Measurements from ENCODE around the gene TMEM37.

TMEM37 gene

DNA sequence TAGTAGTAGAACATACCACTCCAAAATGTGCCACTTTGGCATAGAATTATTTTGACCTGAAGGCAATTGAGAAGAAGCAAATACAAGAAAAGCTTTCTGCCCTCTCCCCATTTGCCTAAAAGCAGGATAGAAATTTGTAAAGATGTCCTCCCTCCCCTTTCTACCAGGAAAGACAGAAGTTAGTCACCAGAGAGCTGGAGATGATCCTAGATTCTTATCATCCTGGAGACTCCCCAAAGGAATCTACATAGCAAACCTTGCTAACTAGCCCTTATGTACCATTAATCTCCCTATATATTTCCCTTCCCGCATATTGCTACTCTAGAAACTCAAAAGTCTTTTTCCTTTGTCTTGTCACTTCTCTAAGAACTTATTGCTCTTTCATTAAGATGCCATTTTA is 12.6 kb upstream of the TMEM37 start:
- DNase-seq, result no peak

DNA sequence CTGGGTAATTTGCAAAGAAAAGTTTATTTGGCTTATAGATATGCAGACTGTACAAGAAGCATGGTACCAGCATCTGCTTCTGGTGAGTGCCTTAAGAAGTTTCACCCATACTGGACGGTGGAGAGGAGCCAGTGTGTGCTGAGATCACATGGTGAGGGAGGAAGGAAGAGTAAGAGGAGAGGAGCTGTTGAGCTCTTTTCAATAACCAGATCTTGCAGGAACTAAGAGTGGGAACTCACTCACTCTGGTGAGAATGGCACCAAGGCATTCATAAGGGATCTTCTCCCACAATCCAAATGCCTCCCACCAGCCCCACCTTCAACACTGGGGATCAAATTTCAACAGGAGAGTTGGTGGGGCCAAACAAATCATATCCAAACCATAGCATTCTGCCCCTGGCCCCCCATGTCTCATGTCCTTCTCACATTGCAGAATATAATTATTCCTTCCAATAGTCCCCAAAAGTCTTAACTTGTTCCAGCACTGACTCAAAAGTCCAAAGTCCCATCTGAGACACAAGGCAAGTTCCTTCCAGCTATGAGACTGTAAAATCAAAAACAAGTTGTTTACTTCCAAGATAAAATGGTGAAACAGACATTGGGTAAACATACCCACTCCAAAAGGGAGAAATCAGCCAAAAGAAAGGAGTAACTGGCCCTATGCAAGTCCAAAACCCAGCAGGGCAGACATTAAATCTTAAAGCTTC is 11.7 kb upstream of the TMEM37 start:
- DNase-seq, result no peak

DNA sequence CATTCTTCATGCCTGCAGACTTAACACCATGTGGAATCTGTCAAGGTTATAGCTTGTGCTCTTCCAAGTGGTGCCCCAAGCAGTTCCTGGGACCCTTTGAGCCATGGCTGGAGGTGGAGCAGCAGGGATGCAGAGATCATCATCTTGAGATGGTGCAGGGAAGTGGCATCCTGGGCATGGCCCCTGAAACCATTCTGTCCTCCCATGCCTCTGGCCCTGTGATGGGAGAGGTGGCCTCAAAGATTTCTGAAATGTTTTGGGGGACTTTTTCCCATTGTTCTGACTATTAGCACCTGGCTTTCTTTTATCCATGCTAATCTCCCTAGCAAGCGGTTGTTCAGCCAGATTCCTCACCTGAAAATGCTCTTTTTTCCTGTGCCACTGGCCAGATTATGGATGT is 10.3 kb upstream of the TMEM37 start:
- no peak for DNase-seq

DNA sequence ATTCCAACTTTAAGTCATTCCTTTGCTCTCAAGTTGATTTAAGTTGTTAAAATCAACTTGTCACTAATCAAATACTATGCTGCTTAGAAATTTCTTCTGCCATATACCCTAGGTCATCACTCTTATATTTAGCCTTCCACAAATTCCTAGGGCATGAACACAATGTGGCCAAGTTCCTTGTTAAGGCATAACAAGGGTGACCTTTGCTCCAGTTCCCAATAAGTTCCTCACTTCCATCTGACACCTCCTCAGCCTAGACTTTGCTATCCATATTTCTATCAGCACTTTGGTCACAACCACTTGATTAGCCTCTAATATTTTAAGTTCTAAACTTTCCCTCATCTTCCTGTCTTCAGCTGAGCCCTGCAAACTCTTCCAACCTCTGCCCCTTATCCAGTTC is 9.9 kb upstream of the TMEM37 start:
- DNase-seq, result no peak

DNA sequence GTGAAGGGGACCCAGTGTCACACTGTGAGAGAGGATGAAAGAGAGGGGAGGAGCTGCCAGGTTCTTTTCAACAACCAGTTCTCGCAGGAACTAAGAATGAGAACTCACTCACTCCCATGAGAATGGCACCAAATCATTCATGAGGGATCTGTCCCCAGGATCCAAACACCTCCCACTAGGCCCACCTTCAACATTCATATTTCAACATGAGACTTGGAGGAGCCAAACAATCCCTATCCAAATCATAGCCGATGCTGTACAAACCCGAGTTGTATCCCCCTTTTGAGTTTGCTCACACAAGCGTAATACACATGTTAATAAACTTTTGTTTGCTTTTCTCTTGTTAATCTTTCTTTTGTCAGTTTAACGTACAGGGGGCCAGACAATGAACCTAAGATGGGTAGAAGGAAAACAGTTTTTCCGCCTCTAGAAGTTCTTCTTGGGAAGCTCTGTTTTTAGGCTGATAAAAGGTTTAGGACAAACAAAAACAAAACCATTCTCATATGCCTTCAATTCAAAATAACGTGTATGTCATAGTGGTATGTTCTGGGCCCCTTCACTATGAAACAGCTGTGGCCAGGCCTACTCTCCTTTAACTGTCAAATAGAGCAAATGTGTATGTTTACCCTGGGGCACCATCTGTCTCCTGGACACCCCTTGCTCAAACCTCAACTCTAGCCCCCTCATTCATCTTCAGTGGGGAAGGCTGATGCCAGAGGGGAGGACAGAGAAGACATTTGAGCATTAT is 9.1 kb upstream of the TMEM37 start:
- no peak for DNase-seq

DNA sequence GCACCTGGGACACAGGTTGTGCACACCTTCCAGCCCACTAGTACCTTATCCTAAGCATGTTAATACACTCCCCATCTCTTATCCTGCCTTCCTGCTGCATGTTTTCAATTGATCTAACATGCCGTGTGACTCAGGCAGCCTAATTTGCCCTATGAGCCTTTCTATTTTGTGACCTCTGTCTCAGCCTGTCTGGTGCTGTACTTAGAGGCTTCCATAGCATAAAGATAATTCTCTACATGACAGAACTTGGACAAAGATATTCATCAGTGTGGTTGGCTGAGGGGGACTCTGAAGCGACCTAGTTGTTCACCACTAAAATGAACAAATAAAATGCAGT is 8.6 kb upstream of the TMEM37 start:
- DNase-seq, result no peak

DNA sequence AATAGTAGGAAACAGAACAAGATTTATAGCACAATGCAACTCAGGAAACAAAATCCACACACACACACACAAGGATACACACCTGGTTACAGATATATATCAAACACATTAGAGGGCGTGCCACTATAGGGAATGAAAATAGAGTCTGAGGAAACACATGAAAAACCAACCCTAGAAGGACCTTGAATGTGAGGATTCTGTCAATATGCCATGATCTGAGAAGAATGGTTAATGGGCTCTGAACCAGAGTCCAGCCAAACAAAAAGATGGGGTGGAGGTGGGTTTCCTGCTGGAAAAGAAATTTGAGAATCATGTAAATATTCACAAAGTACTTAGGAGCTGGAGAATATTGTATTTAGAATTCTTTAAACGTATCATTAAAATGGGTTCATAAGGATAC is 7.8 kb upstream of the TMEM37 start:
- DNase-seq, result no peak

DNA sequence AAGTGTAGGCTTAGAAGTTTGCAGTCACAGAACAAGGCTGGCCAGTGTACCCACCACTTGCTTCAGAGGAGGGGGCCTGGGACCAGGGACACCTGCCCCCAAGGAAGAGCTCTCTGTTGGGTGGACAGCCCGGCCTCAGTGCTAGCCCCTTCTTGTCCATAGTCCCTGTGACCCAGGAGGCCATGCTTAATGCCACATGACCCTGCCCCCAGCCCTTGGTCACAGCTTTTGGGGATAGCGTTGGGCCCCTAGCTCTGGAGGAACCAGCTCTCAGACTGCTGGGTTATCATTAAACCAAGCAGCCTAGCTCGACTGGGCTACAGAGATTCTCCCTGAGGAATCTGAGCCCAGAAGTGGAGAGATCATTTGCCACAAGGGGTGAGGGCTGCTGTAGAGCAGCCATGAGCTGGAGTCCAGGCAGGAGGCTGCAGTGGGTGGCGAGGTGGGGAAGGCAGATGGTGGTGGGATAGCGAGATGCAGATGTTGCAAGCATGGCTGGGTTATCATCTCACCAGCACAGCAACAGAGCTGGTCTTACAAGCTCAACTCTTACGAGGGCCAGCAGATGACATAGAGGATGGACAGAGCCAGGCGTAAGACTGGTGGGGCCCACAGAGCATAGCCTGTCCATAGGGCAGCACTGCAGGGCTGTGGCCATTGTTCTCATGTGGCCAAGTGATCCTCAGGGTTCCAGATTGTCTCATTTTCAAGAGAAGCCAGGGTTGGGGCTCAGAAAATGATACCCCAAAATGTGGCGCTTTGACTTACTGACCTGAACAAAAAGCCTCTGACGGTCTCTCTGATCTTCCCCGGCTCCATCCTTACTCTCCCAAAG is 7.2 kb upstream of the TMEM37 start:
- no peak for DNase-seq

DNA sequence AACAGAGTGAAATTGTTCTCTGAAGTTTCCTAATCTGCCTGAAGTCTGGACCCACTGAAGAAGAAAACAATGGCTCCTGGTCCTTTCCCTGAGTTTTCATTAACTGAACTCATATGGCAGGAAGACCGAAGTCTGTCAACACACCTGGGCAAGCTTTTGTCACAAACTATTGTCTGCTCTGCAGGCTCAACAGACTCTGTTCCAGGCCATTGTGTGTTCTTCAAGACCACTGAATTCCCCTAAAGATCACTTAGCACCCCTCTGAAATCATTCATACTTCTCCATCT is 6.6 kb upstream of the TMEM37 start:
- no peak for DNase-seq

DNA sequence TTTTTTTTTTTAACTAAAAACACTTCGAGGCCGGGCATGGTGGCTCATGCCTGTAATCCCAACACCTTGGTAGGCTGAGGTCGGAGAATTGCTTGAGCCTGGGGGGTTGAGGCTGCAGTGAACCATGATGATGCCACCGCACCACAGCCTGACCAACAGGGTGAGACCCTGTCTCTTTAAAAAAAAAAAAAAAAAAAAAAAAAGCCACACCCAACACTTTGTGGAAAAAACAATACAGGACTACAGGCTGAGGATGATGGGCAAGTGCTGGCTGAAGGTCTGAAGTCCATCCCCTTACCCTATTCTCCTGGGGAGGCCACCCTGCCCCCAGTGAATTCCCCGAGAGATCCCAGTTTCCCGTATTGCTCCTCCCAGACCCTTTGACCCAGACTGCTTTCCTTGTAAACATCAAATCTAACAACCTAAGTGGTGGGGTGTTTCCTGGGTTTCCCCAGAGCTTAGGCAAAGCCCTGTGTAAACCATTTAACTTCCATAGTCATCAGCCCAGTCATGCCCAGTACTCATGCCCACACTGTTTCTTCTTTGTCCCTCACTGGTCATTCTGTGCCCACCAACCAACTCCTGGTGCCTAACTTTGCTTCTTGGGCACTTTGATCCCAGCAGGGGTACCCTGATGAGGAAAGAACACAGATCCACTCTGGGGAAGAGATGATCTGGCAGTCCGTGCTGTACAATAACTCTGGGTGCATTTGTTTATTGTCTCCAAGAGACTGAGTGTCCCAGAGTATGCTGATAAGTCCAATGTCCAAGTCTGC is 5.8 kb upstream of the TMEM37 start:
- DNase-seq, result no peak

DNA sequence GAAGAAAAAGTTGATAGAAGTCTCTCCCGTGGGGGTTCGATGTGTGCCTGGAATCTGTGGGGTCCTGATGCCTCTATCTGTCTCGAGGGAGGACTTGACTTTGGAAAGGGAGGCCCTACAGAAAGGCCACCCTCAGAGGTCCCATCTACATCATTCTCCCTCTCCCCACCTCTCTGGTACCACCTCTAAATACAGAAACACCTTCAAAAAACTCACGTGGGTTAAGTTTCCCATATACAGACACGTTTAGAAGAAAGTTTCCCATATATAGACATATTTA is 5.3 kb upstream of the TMEM37 start:
- no peak for DNase-seq

DNA sequence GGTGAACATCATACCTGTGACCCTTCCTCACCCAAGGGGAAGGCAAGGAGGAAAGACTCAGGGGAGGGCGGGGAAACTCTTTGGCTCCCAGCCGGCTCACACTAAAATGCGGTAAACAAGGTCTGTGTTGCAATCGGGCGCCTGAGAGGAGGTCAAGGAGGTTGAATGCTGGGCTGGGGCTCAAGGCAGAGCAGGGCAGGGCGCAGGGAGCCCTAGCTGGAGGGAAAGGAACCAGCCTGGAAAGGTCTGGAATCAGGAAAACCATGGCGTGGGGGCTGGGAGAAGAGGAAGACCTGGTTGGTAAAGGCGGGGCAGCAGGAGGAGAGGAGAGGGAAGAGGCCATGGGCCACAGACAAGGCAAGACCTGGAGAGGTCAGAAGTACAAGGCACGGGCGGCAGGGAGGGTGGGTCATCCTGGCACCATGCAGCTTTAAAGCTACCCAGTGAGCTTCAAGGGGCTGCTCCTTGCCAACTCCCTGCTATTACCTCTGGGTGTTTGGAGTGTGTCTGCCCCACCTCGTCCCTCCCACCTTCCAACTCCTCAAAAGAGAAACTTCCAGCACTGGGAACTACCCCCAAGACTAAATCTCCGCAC is 4.8 kb upstream of the TMEM37 start:
- DNase-seq, result no peak

DNA sequence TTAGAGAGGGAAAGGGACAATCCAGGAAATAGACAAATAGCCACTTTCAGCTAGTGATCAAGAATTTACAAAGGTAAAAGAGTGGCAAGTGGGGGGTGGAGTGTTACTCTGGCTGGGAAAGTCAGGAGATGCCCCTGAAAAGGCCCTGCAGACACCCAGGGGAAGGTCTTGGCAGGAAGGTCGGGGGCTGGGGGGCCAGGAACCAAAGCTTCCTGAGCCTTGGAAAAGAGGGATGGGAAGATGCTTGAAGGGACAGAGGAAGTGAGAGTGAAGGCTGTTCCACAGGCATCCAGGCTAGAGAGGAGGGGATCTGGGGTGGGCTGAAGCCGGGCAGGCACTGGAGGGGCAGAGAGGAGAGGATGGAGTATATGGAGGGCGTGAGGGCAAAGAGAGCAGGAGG is 3.9 kb upstream of the TMEM37 start:
- DNase-seq, result no peak

DNA sequence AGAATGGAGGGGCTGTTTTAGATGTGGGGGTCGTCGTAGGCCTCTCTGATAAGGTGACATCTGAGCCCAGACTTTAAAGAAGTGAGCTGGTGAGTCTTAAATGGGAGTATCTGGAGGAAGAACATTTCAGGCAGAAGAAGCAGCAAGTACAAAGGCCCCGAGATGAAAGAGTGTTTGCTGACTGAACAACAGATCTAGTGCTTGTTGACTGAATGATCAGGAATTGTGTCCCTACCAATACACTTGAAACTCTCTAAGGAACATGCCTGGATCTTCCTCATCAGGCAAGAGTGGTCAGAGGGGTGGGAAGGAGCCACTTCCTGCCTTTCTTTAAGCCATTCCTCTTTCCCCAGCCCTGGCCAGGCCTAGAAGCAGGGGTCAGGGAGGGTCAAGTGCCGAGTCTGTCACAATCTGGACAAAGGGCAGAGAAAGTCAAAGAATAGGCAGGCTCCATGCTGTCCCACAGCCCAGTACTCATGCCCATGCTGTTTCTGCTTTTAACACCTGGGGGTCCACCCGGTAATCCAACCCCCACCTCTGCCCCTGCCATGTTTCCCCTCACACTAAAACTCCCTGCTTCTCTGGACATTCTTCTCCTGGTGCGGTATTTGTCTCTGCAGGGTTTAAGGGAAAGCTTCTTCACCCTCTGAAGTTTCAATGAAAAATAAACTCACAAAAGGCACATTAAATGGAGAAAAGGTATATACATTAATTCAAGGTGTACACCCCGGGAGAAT is 3.0 kb upstream of the TMEM37 start:
- DNase-seq, result no peak

DNA sequence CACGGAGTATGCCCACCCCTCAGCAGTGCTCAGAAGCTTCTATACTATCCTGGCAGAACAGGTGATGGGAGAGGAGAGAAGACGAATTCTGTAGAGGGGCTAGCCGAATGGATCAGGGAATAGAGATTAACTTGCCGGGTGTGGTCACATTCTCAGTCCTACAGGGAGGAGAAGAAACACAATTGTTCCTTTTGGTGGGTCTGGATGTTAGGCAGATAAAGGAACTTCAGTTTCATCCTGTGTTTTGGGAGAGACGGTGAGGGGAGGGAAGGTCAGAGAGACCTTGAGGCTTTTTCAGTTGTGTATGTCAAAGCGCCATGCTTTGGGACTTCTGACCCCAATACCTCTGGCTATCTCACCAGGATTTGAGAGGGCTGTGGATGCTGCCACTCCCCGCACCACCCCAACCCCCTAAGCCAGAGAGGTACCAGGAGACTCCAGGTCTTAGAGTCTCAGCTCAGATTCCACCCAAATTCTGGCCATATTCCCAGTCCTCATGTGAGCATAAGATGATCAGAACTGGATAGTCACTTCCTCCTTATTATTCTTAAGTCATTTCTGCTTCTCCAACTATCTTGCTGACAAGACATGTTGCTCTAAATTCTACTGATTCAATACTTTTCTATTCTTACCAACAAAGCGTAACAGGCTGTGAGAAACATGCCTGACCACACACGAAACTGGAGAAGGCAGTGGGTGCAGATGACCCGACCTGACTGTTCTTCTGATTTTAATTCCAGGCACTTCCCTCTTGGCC is 2.3 kb upstream of the TMEM37 start:
- no peak for DNase-seq

DNA sequence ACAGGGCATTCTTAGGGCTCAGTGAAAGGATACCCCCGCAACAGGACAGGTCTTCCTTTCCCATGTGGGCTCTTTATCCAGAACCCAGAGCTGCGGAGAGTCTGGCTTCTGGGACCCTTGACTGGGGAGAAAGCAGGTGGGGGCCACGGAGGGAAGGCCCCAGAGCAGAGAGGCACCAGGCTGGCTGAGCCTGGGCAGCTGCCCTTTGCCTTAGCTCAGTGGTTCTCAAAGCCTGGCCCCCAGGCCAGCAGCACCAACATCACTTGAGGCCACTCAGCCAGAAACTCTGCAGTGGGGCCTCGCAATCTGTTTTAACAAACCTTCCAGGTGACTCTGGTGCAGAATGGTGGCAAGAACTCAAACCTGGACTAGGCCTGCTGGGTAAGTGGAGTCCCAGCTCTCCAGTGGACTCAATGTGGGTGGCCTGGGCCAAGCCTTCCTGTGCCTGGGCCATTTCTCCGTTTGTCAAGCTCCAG is 1.6 kb upstream of the TMEM37 start:
- no peak for DNase-seq

DNA sequence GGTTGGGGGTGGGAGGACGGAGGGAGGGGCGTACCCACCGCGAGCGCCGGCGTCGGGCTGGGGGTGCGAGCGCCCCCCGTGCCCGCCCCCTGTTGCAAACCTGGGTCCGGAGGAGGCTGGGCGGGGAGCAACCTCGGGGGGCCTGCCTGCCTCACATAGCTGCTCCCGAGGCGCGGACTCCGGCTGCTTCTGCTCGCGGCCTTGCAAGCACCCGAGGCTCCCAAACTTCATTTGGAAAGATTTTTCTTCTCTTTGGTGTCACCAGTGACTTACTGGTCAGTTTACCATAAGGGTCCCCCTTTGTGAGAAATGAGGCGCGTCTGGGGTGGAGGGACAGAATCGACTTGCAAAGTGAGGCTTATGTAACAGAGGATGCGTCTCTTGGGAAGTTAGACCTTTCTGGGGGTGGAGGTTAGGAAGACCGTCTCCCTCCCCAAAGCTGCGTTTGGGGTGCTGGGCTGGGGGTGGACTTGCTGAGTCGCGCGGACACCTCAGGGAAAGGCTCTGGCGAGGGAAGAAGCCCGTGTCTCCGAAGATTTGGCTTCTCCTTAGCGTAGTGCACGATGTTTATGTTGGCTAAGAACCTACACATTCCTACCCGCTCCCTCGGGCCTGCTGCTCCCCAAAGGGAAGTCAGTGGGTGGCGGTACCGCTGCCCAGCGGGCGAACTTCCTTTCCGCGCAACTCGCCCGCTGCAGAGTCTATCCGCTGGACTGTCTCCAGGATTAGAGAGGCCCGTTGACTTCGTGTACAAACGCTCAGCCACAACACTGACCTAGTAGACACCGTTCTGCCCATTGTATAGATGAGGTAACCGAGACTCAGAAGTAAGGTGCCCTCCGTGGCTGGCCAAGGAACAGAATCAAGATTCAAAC is 559 bp downstream of the TMEM37 start:
- no peak for DNase-seq

DNA sequence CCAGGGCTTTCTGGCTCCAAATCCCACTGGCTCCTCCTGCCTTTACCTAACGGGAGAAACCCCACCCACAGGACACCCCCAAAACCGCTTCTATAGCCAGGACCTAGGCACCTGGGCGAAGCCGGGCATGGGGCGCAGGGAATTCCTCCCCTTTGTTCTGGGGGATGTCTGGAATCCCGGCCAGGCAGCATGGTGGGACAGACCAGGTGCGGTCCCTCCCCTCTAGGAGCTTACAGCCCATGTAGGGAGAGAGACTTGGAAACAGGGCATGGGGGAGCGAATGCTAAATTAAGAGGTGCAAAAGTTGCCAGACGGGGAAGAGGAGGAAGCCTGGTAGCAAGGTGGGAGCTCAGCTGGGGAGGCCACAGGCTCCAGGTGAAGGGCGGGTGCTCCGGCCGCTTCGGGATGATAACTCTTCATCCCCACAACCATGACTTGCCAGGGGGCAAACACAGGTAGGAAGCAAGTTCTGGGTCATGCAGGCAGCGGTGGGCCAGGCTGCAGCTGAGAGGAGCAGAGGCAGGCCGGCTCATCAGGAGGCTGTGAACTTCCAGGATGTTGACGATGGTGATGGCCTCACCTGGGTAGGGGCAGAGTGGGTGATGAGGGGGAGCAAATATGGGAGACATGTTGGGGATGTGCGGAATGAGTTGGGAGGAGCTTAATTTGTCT is 1.3 kb downstream of the TMEM37 start:
- no peak for DNase-seq

DNA sequence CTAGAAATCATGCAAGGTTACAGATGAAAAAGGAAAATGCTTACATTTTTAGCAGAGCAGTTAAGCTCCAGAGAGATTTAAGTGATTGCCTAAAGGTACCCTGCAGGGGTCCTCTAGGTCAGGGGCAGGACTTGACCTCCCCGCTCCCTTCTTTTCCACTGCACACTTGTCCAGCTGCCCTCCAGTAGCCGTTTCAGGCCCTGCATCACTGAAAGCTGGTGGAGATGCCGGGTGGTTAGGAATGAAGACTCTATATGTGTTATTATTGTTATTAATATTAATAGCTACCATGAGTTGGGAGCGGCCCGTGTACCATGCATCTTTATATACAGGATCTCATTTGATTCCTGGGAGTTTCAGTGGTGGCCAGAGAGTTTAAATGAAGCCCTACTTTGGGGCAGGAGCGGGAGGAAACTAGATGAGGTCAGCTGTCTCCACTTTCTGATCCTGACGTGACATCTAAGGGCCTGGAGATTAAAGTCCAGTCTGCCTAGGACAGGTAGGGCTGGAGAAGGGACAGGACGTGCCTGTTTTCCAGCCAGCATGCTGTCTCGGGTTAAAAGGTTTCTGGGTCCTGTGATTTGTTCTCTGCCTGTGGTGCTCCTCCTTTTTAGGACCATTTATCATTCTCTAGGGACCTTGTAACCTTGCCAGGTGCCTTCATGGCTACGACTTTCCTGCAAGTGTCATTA is 2.1 kb downstream of the TMEM37 start:
- no peak for DNase-seq
